Upper lobe of left lung (tissue), 6 donors: ENCODE measurements around the gene MRGPRG. TPM values are rescaled to one million over a fixed set of nuclear protein-coding genes. Genes with fewer than 3 reads are reported as not detected.
A peak's percentile ranks its signal among the peaks of the same experiment; 100 is the strongest.

Experiments
- ATAC-seq, 2 donors: fragments of 200-7000 bp; cut with Tn5 transposase; one replicate each; pipeline ENCODE4 v1.9.1; 2022; ENCODE audit warnings: mild to moderate bottlenecking in 2 of 2, moderate library complexity in 2 of 2; ENCODE audit not compliant: low FRiP score in 2 of 2
- DNase-seq, 2 donors: peaks; one replicate each; pipeline ENCODE4 v3.0.0-alpha.2; 2019 to 2020
- H3K27ac ChIP-seq, 4 donors: fragments of 200-600 bp; sonication (generic); one replicate each; pipeline ENCODE4 v1.5.1; 2016 to 2019
- H3K27me3 ChIP-seq, 4 donors: fragments of 200-600 bp; sonication (generic); one replicate each; pipeline ENCODE4 v1.5.1; 2017 to 2019
- H3K36me3 ChIP-seq, 4 donors: fragments of 200-600 bp; sonication (generic); one replicate each; pipeline ENCODE4 v1.5.1; 2016 to 2019
- H3K4me1 ChIP-seq, 4 donors: fragments of 200-600 bp; sonication (generic); one replicate each; pipeline ENCODE4 v1.5.1; 2018 to 2019
- H3K4me3 ChIP-seq, 4 donors: fragments of 200-600 bp; sonication (generic); one replicate each; pipeline ENCODE4 v1.5.1; 2017 to 2019; ENCODE audit warnings: mild to moderate bottlenecking in 2 of 4, moderate library complexity in 1 of 4
- H3K9me3 ChIP-seq, 4 donors: fragments of 200-600 bp; sonication (generic); one replicate each; pipeline ENCODE4 v1.5.1; 2018 to 2019
- CTCF ChIP-seq, 6 experiments: fragments of 450-650 bp in 4 of 6; fragments of 200-600 bp in 2 of 6; sonication (generic) in 2 of 6; IDR thresholded peaks; one replicate each; pipeline ENCODE4 v1.5.1; 2016 to 2019; ENCODE audit warnings: antibody characterized with exemption in 6 of 6
- EP300 ChIP-seq, 4 donors: sonication (generic); formaldehyde crosslinking; IDR thresholded peaks; one replicate each; pipeline ENCODE4 v1.5.1; 2017; ENCODE audit warnings: antibody characterized with exemption in 4 of 4, control low read depth in 2 of 4
- POLR2A ChIP-seq, 4 donors: fragments of 450-650 bp; IDR thresholded peaks; one replicate each; pipeline ENCODE4 v1.5.1; 2016 to 2017; ENCODE audit warnings: antibody characterized with exemption in 4 of 4, mild to moderate bottlenecking in 2 of 4
- POLR2AphosphoS5 ChIP-seq, 2 donors: sonication (generic); formaldehyde crosslinking; IDR thresholded peaks; one replicate each; pipeline ENCODE4 v1.5.1; 2017; ENCODE audit warnings: antibody characterized with exemption in 2 of 2
- WGBS, 2 donors: methylation state at CpG; one replicate each; pipeline ENCODE4 v1.1.5; 2017 to 2018; 5-methylcytosine and 5-hydroxymethylcytosine counted together
- total RNA-seq, 6 donors: library from RNA; depleted of rRNA in 4 of 6; stranded (reverse); fragments of >200 nt in 4 of 6; gene quantifications; one replicate each; pipeline versions ENCODE4 v1.1.0 to v1.2.1, GENCODE V29; 2016 to 2021
- donor health status: DM: no; HTN: no; CAD: no; lungs with moderate emphysema.
- donor health status: DM: no; HTN: yes; CAD: no; lungs with severe emphysema.

Gene MRGPRG
- total RNA-seq, 6 donors from 2014 or later: not detected

- 90 to 96% methylated on average over 2 of the region's 2 CpGs for WGBS, 2 donors
- Histone ChIP-seq H3K27me3 (peaks cover 0 to 2% (median 0%) of the 10 kb centered on the region in 4 donors), H3K9me3 (peaks cover 0 to 9% (median 2%) of the 10 kb centered on the region in 4 donors), H3K36me3 (no peaks in the 10 kb centered on the region), H3K4me3 (no peak overlapping the region), H3K4me1 (peaks cover 11 to 16% (median 12%) of the 10 kb centered on the region in 4 donors), H3K27ac (no peak overlapping the region)
- TF ChIP-seq CTCF (IDR thresholded peaks at IDR 0.05): no peak
- TF ChIP-seq POLR2A (IDR thresholded peaks at IDR 0.05): no peak
- no peak for TF ChIP-seq POLR2AphosphoS5 (IDR thresholded peaks at IDR 0.05)
- DNase-seq: no peak
- no peak for ATAC-seq
Measured at GRCh38 chr11:3173795-3174194, 44.8 kb downstream of the MRGPRG start.

GRCh38 chr11:3171931-3172560, 46.6 kb downstream of the MRGPRG start:
- Histone ChIP-seq H3K9me3 (peaks cover 0 to 8% (median 2%) of the 10 kb centered on the region in 4 donors), H3K4me3 (no peak overlapping the region), H3K36me3 (no peaks in the 10 kb centered on the region), H3K27ac (no peak overlapping the region), H3K4me1 (peaks cover 11 to 17% (median 13%) of the 10 kb centered on the region in 4 donors), H3K27me3 (peaks cover 0 to 2% (median 0%) of the 10 kb centered on the region in 4 donors)
- no peak for TF ChIP-seq CTCF (IDR thresholded peaks at IDR 0.05)
- TF ChIP-seq POLR2A (IDR thresholded peaks at IDR 0.05): no peak
- no peak for TF ChIP-seq EP300 (IDR thresholded peaks at IDR 0.05)
- TF ChIP-seq POLR2AphosphoS5 (IDR thresholded peaks at IDR 0.05): no peak
- ATAC-seq (no peak), DNase-seq (no peak)
- 79 to 98% methylated on average over 7 to 12 of the region's 12 CpGs for WGBS, 2 donors

- TF ChIP-seq CTCF (IDR thresholded peaks at IDR 0.05) (no peak), POLR2AphosphoS5 (IDR thresholded peaks at IDR 0.05) (no peak), POLR2A (IDR thresholded peaks at IDR 0.05) (no peak)
- WGBS, 2 donors: 86 to 87% methylated on average over 7 to 22 of the region's 24 CpGs
- ATAC-seq (no peak), DNase-seq (peak in 1 of 2 donors; percentile 60)
- Histone ChIP-seq H3K9me3 (no peaks in the 10 kb centered on the region), H3K4me3 (no peak overlapping the region), H3K27me3 (peaks cover 0 to 2% (median 0%) of the 10 kb centered on the region in 4 donors), H3K36me3 (no peaks in the 10 kb centered on the region), H3K27ac (no peak overlapping the region), H3K4me1 (peaks cover 11 to 17% (median 13%) of the 10 kb centered on the region in 4 donors)
Measured at GRCh38 chr11:3170756-3171650, 47.6 kb downstream of the MRGPRG start.

GRCh38 chr11:3170044-3170755, 48.4 kb downstream of the MRGPRG start:
- DNase-seq (peak in 1 of 2 donors; percentile 58), ATAC-seq (no peak)
- H3K36me3 ChIP-seq: no peaks in the 10 kb centered on the region
- H3K4me3 ChIP-seq: no peak overlapping the region
- H3K27ac ChIP-seq: peak overlapping the region in 1 of 4 donors; percentile 58
- H3K4me1 ChIP-seq: peaks cover 18 to 25% (median 20%) of the 10 kb centered on the region in 4 donors
- H3K9me3 ChIP-seq: no peaks in the 10 kb centered on the region
- WGBS, 2 donors: 55 to 57% methylated on average over 8 to 17 of the region's 18 CpGs
- TF ChIP-seq POLR2AphosphoS5 (IDR thresholded peaks at IDR 0.05) (no peak), POLR2A (IDR thresholded peaks at IDR 0.05) (no peak), CTCF (IDR thresholded peaks at IDR 0.05) (no peak), EP300 (IDR thresholded peaks at IDR 0.05) (no peak)
- peaks cover 0 to 2% (median 0%) of the 10 kb centered on the region in 4 donors for H3K27me3 ChIP-seq
